HEK293T (cell line): ENCODE measurements around the gene ZNF771.

Source experiments
- BHLHE40 ChIP-seq: fragments of 450-650 bp; IDR thresholded peaks from 2 replicates; pipeline ENCODE4 v1.6.1; 2016; ENCODE audit warnings: mild to moderate bottlenecking, moderate library complexity, borderline replicate concordance
- ELF4 ChIP-seq: fragments of 450-650 bp; IDR thresholded peaks from 2 replicates; pipeline ENCODE4 v1.6.1; 2017; ENCODE audit warnings: antibody characterized with exemption
- FOXM1 ChIP-seq: fragments of 450-650 bp; IDR thresholded peaks from 2 replicates; pipeline ENCODE4 v1.6.1; 2017; ENCODE audit warnings: mild to moderate bottlenecking, borderline replicate concordance
- HDGF ChIP-seq: fragments of 450-650 bp; IDR thresholded peaks from 2 replicates; pipeline ENCODE4 v1.6.1; 2017; ENCODE audit warnings: antibody characterized with exemption, borderline replicate concordance
- NFRKB ChIP-seq: fragments of 450-650 bp; IDR thresholded peaks from 2 replicates; pipeline ENCODE4 v1.6.1; 2016; ENCODE audit warnings: mild to moderate bottlenecking, moderate library complexity
- PKNOX1 ChIP-seq: fragments of 450-650 bp; IDR thresholded peaks from 2 replicates; pipeline ENCODE4 v1.6.1; 2016
- SUZ12 ChIP-seq: fragments of 450-650 bp; IDR thresholded peaks from 2 replicates; pipeline ENCODE4 v1.6.1; 2016; ENCODE audit warnings: mild to moderate bottlenecking
- TARDBP ChIP-seq: fragments of 450-650 bp; IDR thresholded peaks from 2 replicates; pipeline ENCODE4 v1.6.1; 2016

DNA sequence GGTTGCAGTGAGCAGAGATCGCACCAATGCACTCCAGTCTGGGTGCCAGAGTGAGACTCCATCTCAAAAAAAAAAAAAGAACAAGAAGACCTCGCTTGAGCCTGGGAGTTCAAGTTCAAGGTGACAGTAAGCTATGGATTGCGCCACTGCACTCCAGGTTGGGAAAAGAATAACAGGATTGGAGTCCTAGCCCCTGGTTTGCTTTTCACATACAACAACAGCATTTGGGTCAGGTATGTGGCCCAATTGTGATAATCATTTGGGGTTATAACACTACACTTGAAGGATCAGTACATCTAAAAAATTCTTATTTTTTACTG is 41.7 kb downstream of the ZNF771 start:
- TF ChIP-seq SUZ12, result no peak
- TF ChIP-seq TARDBP, result no peak
- no peak for TF ChIP-seq NFRKB
- no peak for TF ChIP-seq FOXM1
- TF ChIP-seq BHLHE40, result no peak
- TF ChIP-seq PKNOX1, result no peak
- no peak for TF ChIP-seq HDGF
- no peak for TF ChIP-seq ELF4
